ENCODE results near the gene TNPO2.
"Not testable (repeated sequence)": the region's sequence is repeated elsewhere in the genome, so short reads cannot be mapped to it uniquely, and the experiment has no call there.

Gene TNPO2

GRCh38 chr19:12726988-12727316 lies 3.2 kb upstream of the TNPO2 start:
- DNase-seq (ENCODE audit: low spot score): no peak
- H3K4me1 Mint-ChIP-seq (ENCODE audit: low read depth): peaks cover 11% of the 10 kb centered on the region
- H3K9me3 Mint-ChIP-seq: no peaks in the 10 kb centered on the region
- H3K4me3 Mint-ChIP-seq: no peak overlapping the region
- no peaks in the 10 kb centered on the region for H3K27me3 Mint-ChIP-seq (ENCODE audit: low read depth)
- H3K27ac Mint-ChIP-seq: no peak overlapping the region
- peaks cover 37% of the 10 kb centered on the region for H3K36me3 Mint-ChIP-seq (ENCODE audit: low read depth)

DNA sequence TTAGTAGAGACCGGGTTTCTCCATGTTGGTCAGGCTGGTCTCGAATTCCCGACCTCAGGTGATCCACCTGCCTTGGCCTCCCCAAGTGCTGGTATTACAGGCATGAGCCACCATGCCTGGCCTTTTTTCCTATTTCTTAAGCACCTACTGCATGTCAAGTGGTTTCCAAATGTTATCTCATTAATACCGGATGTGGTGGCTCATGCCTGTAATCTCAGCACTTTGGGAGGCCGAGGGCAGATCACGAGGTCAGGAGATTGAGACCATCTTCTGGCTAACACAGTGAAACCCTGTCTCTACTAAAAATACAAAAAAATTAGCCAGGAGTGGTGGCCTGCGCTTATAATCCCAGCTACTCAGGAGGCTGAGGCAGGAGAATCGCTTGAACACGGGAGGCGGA lies 1.9 kb upstream of the TNPO2 start:
- peaks cover 39% of the 10 kb centered on the region for H3K36me3 Mint-ChIP-seq (ENCODE audit: low read depth)
- H3K4me3 Mint-ChIP-seq; H3K9me3 Mint-ChIP-seq; DNase-seq (ENCODE audit: low spot score); H3K27ac Mint-ChIP-seq; H3K27me3 Mint-ChIP-seq (ENCODE audit: low read depth): not testable (repeated sequence)
- peaks cover 16% of the 10 kb centered on the region for H3K4me1 Mint-ChIP-seq (ENCODE audit: low read depth)

DNA sequence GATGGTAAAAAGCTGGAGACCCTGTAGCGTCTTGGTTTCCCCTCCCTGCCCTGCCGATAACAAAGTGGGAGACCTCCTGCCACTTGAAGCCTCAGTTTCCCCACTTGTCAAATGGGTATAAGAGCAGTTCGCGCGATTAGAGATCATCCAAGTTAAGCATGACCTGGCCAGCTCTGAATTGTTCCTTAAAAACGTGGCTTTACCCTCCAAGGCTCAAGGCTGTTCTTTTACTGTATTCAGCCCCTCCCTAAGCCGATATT lies 421 bp downstream of the TNPO2 start:
- DNase-seq (ENCODE audit: low spot score): no peak
- peaks cover 14% of the 10 kb centered on the region for H3K4me1 Mint-ChIP-seq (ENCODE audit: low read depth)
- H3K36me3 Mint-ChIP-seq (ENCODE audit: low read depth): peaks cover 30% of the 10 kb centered on the region
- H3K9me3 Mint-ChIP-seq: no peaks in the 10 kb centered on the region
- H3K27ac Mint-ChIP-seq: peak overlapping the region; percentile 79
- peak overlapping the region; percentile 89 for H3K4me3 Mint-ChIP-seq
- H3K27me3 Mint-ChIP-seq (ENCODE audit: low read depth): no peaks in the 10 kb centered on the region

DNA sequence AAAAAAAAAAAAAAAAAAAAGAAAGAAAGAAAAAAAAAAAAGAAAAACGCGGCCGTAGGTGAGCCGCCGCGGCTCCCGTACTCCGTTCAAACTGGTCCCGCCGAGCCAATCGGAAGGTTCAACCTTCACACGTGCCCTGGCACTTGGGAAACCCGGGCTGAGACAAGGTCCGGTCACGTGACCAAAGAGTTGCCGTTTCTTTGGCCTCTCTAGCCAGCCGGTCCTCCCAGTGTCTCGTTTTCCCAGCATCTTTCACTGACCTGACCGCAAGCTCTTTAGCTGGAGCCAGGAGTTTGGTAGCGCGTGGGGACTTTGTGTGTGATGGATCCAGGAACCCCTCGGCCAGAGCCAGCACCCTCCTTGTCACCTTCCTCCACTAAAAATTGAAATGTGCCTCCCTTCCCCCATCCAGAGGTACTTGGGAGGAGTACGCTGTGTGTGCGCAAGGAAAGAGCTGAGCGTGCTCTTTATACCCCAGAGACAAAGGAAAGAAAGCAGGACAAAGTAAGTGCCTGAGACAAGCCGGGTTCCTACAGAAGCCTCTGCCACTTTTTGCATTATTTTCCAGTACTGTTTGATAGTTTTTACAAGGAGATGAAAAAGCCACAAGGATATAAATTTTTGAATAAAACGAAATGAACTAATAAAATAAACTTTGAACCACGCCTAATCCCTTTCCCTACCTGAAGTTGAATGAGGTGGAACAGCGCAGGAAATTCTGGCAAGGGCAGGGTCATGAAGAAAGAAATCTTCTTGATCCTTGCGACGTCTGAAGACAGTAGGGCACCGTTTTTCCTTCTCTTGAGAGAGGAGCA lies 959 bp downstream of the TNPO2 start:
- peak; percentile 94 for DNase-seq (ENCODE audit: low spot score)
- peaks cover 14% of the 10 kb centered on the region for H3K4me1 Mint-ChIP-seq (ENCODE audit: low read depth)
- peaks cover 26% of the 10 kb centered on the region for H3K36me3 Mint-ChIP-seq (ENCODE audit: low read depth)
- H3K27me3 Mint-ChIP-seq (ENCODE audit: low read depth): no peaks in the 10 kb centered on the region
- H3K27ac Mint-ChIP-seq: peak overlapping the region; percentile 79
- no peaks in the 10 kb centered on the region for H3K9me3 Mint-ChIP-seq
- peak overlapping the region; percentile 89 for H3K4me3 Mint-ChIP-seq

GRCh38 chr19:12721656-12722565 lies 1.8 kb downstream of the TNPO2 start:
- H3K9me3 Mint-ChIP-seq: no peaks in the 10 kb centered on the region
- H3K4me1 Mint-ChIP-seq (ENCODE audit: low read depth): peaks cover 14% of the 10 kb centered on the region

GRCh38 chr19:12720851-12721655 lies 2.7 kb downstream of the TNPO2 start:
- Mint-ChIP-seq H3K4me3 (peak overlapping the region; percentile 97), H3K9me3 (no peaks in the 10 kb centered on the region), H3K27ac (peak overlapping the region; percentile 91), H3K36me3 (ENCODE audit: low read depth) (peaks cover 27% of the 10 kb centered on the region), H3K4me1 (ENCODE audit: low read depth) (peaks cover 14% of the 10 kb centered on the region), H3K27me3 (ENCODE audit: low read depth) (no peaks in the 10 kb centered on the region)
- no peak for DNase-seq (ENCODE audit: low spot score)

More at GRCh38 chr19:12721656-12722565, 1.8 kb downstream of the TNPO2 start:
- Mint-ChIP-seq H3K36me3 (ENCODE audit: low read depth) (peaks cover 23% of the 10 kb centered on the region), H3K27me3 (ENCODE audit: low read depth) (no peaks in the 10 kb centered on the region), H3K27ac (peak overlapping the region; percentile 91), H3K4me3 (peak overlapping the region; percentile 97)
- peak; percentile 15 for DNase-seq (ENCODE audit: low spot score)

GRCh38 chr19:12720296-12720695 lies 3.4 kb downstream of the TNPO2 start:
- H3K9me3 Mint-ChIP-seq: no peaks in the 10 kb centered on the region
- H3K27me3 Mint-ChIP-seq (ENCODE audit: low read depth): no peaks in the 10 kb centered on the region

DNA sequence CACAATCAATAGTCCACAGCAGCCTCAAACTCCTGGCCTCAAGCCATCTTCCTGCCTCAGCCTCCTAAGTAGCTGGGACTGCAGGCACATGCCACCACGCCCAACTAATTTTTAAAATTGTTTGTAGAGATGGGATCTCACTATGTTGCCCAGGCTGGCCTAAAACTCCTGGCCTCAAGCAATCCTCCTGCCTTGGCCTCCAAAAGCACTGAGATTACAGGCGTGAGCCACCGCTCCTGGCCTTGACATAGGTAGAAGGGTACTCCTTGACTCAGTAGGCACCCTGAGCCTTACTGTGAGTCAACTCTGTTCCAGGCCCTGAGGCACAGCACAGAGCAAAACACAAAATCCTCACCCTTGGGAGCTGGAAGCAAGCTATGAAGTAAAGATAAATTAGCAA lies 7.8 kb downstream of the TNPO2 start:
- no peak overlapping the region for H3K27ac Mint-ChIP-seq
- H3K4me3 Mint-ChIP-seq: no peak overlapping the region
- H3K4me1 Mint-ChIP-seq (ENCODE audit: low read depth): peaks cover 3% of the 10 kb centered on the region
- H3K36me3 Mint-ChIP-seq (ENCODE audit: low read depth): peaks cover 35% of the 10 kb centered on the region
- H3K9me3 Mint-ChIP-seq: no peaks in the 10 kb centered on the region
- DNase-seq (ENCODE audit: low spot score): no peak
- H3K27me3 Mint-ChIP-seq (ENCODE audit: low read depth): no peaks in the 10 kb centered on the region

More at GRCh38 chr19:12720296-12720695, 3.4 kb downstream of the TNPO2 start:
- peaks cover 14% of the 10 kb centered on the region for H3K4me1 Mint-ChIP-seq (ENCODE audit: low read depth)
- peak overlapping the region; percentile 85 for H3K4me3 Mint-ChIP-seq
- DNase-seq (ENCODE audit: low spot score): no peak
- H3K36me3 Mint-ChIP-seq (ENCODE audit: low read depth): peaks cover 27% of the 10 kb centered on the region
- H3K27ac Mint-ChIP-seq: peak overlapping the region; percentile 76

DNA sequence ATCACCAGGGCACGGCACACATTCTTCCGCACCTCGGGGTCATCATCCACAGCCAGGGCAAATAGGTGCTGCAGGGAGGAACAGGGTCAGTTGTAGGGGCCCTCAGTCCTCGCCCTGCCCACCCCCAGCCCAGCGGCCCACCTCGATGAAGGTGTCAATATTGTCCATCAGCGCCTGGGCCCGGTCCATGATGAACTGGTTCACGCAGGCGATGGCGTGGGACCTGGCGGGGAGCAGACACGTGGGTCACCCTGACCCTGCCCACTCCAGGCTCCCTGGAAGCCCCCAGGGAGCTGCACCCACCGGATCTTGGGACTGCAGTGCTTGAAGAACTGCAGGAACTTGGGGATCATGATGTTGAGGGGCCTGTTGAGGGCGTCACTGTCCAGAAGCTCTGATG lies 8.6 kb downstream of the TNPO2 start:
- Mint-ChIP-seq H3K9me3 (no peaks in the 10 kb centered on the region), H3K27ac (no peak overlapping the region), H3K36me3 (ENCODE audit: low read depth) (peaks cover 35% of the 10 kb centered on the region), H3K4me3 (no peak overlapping the region), H3K4me1 (ENCODE audit: low read depth) (no peaks in the 10 kb centered on the region), H3K27me3 (ENCODE audit: low read depth) (no peaks in the 10 kb centered on the region)
- no peak for DNase-seq (ENCODE audit: low spot score)

- peaks cover 32% of the 10 kb centered on the region for H3K36me3 Mint-ChIP-seq (ENCODE audit: low read depth)
- H3K27ac Mint-ChIP-seq; H3K9me3 Mint-ChIP-seq; H3K27me3 Mint-ChIP-seq (ENCODE audit: low read depth); H3K4me3 Mint-ChIP-seq; H3K4me1 Mint-ChIP-seq (ENCODE audit: low read depth); DNase-seq (ENCODE audit: low spot score): not testable (repeated sequence)
These were observed 10.4 kb downstream of the TNPO2 start for GRCh38 chr19:12713304-12713703.

DNA sequence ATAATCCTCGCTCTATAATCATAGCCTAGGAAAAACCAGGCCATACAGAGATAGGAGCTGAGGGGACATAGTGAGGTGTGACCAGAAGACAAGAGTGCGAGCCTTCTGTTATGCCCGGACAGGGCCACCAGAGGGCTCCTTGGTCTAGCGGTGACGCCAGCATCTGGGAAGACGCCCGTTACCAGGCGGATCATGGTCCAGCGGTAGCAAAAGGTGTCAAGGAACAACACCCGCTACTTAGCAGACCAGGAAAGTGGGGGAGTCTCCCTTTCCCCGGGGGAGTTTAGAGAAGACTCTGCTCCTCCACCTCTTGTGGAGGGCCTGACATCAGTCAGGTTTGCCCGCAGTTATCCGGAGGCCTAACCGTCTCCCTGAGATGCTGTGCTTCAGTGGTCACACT lies 11.7 kb downstream of the TNPO2 start:
- H3K9me3 Mint-ChIP-seq, H3K4me3 Mint-ChIP-seq: not testable (repeated sequence)
- H3K36me3 Mint-ChIP-seq (ENCODE audit: low read depth): peaks cover 34% of the 10 kb centered on the region

DNA sequence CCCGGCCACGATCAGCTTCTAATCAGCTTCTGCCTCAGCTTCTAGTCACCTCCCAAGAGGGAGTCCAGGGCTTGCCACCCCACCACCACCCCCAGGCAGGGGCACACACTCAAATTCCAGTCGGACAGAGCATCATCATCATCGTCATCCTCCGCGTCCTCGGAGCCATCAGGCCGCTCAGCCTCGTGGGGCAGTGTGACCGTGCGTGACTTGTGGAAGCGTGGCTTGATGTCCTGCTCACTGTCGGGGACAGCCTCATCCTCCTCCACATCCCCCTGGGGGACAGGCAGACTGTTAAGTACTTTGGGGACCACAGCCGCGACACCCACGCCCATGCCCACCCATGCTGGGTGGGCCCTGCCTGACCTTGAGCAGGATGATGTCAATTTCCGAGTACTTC lies 12.5 kb downstream of the TNPO2 start:
- DNase-seq (ENCODE audit: low spot score): no peak
- peaks cover 37% of the 10 kb centered on the region for H3K36me3 Mint-ChIP-seq (ENCODE audit: low read depth)
- no peak overlapping the region for H3K4me3 Mint-ChIP-seq
- H3K9me3 Mint-ChIP-seq: no peaks in the 10 kb centered on the region
- H3K27me3 Mint-ChIP-seq (ENCODE audit: low read depth): no peaks in the 10 kb centered on the region
- H3K27ac Mint-ChIP-seq: no peak overlapping the region
- H3K4me1 Mint-ChIP-seq (ENCODE audit: low read depth): no peaks in the 10 kb centered on the region

More for the DNA sequence above, 11.7 kb downstream of the TNPO2 start:
- not testable (repeated sequence) for H3K4me1 Mint-ChIP-seq (ENCODE audit: low read depth); DNase-seq (ENCODE audit: low spot score); H3K27ac Mint-ChIP-seq; H3K27me3 Mint-ChIP-seq (ENCODE audit: low read depth)

DNA sequence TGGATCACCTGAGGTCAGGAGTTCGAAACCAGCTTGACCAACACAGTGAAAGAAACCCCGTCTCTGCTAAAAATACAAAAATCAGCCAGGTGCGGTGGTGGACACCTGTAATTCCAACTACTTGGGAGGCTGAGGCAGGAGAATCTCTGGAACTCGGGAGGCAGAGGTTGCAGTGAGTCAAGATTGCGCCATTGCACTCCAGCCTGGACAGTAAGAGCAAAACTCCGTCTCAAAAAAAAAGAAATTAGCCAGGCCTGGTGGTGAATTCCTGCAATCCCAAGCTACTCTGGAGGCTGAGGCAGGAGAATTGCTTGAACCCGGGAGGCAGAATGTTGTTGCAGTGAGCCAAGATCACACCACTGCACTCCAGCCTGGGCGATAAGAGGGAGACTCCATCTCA lies 15.1 kb downstream of the TNPO2 start:
- Mint-ChIP-seq H3K27ac (no peak overlapping the region), H3K9me3 (no peaks in the 10 kb centered on the region), H3K36me3 (ENCODE audit: low read depth) (peaks cover 43% of the 10 kb centered on the region), H3K4me1 (ENCODE audit: low read depth) (no peaks in the 10 kb centered on the region), H3K4me3 (no peak overlapping the region), H3K27me3 (ENCODE audit: low read depth) (no peaks in the 10 kb centered on the region)
- no peak for DNase-seq (ENCODE audit: low spot score)

DNA sequence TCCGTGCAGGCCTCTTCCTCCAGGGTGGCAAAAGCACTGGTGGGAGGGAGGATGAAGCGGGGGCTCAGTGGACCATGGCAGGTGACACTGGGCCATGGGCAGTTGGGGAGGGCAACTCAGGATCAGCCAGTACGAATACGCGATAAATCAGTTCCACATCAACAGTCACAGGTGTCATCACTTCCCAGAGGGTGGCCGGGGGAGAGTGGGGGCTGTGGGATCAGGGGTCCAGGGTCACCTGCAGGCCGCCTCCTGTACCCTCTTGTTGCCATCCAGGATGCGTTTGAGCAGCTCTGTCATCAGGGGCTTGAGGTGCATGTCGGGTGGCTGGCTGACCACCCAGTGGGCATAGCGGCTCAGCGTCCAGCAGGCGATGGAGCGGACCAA lies 17.4 kb downstream of the TNPO2 start:
- Mint-ChIP-seq H3K4me1 (ENCODE audit: low read depth) (no peaks in the 10 kb centered on the region), H3K27me3 (ENCODE audit: low read depth) (no peaks in the 10 kb centered on the region), H3K4me3 (no peak overlapping the region), H3K9me3 (no peaks in the 10 kb centered on the region), H3K36me3 (ENCODE audit: low read depth) (peaks cover 46% of the 10 kb centered on the region), H3K27ac (no peak overlapping the region)
- DNase-seq (ENCODE audit: low spot score): no peak

Measured in T-helper 2 cell treated with Interferon-gamma antibody and Interleukin-4, amounts not matched to agents 5 μg/mL and 100 μg/mL, for 36 hours (primary cell).